Stomach (tissue), 9 donors: ENCODE measurements around the gene MED8. TPM values are rescaled to one million over a fixed set of nuclear protein-coding genes. Genes with fewer than 3 reads are reported as not detected.

ENCODE experiments used
- DNase-seq, 2 donors: peaks; one replicate each; pipeline versions ENCODE4 v3.0.0 to v3.0.0-alpha.2; 2013 to 2019
- H3K27ac ChIP-seq, 5 donors: fragments of 200-600 bp in 4 of 5; sonication (generic) in 4 of 5; one replicate each; pipeline ENCODE4 v1.5.1; 2013 to 2019; ENCODE audit warnings: mild to moderate bottlenecking in 1 of 5, moderate library complexity in 1 of 5
- H3K27me3 ChIP-seq, 3 donors: fragments of 200-600 bp; sonication (generic); one replicate each; pipeline ENCODE4 v1.5.1; 2017 to 2019; ENCODE audit warnings: mixed run types in 1 of 3
- H3K36me3 ChIP-seq, 4 donors: fragments of 200-600 bp; sonication (generic); 1 replicate in 3 of 4; 2 replicates in 1 of 4; pipeline ENCODE4 v1.5.1; 2016 to 2019
- H3K4me1 ChIP-seq, 4 donors: fragments of 200-600 bp; sonication (generic); one replicate each; pipeline ENCODE4 v1.5.1; 2016 to 2019
- H3K4me3 ChIP-seq, 4 donors: fragments of 200-600 bp; sonication (generic) in 3 of 4; one replicate each; pipeline ENCODE4 v1.5.1; 2016 to 2019; ENCODE audit warnings: mild to moderate bottlenecking in 1 of 4
- H3K9me3 ChIP-seq, 4 donors: fragments of 200-600 bp; sonication (generic); one replicate each; pipeline ENCODE4 v1.5.1; 2016 to 2019
- EP300 ChIP-seq: sonication (generic); formaldehyde crosslinking; IDR thresholded peaks from one replicate; pipeline ENCODE4 v1.6.1; 2017; ENCODE audit warnings: antibody characterized with exemption
- POLR2A ChIP-seq, 4 donors: fragments of 450-650 bp; IDR thresholded peaks; one replicate each; pipeline ENCODE4 v1.6.1; 2016; ENCODE audit warnings: antibody characterized with exemption in 4 of 4, control low read depth in 2 of 4, mild to moderate bottlenecking in 1 of 4, moderate library complexity in 1 of 4
- POLR2AphosphoS5 ChIP-seq, 3 donors: sonication (generic); formaldehyde crosslinking; IDR thresholded peaks; one replicate each; pipeline ENCODE4 v1.6.1; 2016; ENCODE audit warnings: antibody characterized with exemption in 3 of 3
- WGBS, 5 donors: extraction: QIAGEN DNeasy Blood & Tissue Kit in 3 of 5; methylation state at CpG; one replicate each; pipeline versions ENCODE4 v1.1.5 to v1.1.7; 2013 to 2018; 5-methylcytosine and 5-hydroxymethylcytosine counted together
- intact Hi-C: fragments of 100-400 bp; cut with DNase I; formaldehyde crosslinking; loops from one replicate; pipeline ENCODE4 v1.15.1; 2023; ENCODE audit warnings: low total_unique reads
- polyA plus RNA-seq, 3 donors: library from polyadenylated mRNA; stranded (reverse); fragments of 200-250 nt; gene quantifications; one replicate each; pipeline ENCODE4 v1.2.3, GENCODE V29; 2013
- total RNA-seq, 5 donors: library from RNA; depleted of rRNA; stranded (reverse); fragments of >200 nt; gene quantifications; one replicate each; pipeline versions ENCODE4 v1.1.0 to v1.2.3, GENCODE V29; 2014 to 2016
- TF ChIP-seq, protein P1 (sequence below), 7 experiments: fragments of 450-650 bp in 4 of 7; fragments of 200-600 bp in 3 of 7; sonication (generic) in 3 of 7; IDR thresholded peaks; one replicate each; pipeline ENCODE4 v1.5.1; 2016 to 2019; ENCODE audit warnings: antibody characterized with exemption in 7 of 7, control low read depth in 2 of 7, mild to moderate bottlenecking in 1 of 7
- donor health status: healthy with polysubstance abuse.
- donor health status: Bipolar disorder and iron deficiency.
- donor health status: healthy.

The MED8 gene
- total and polyA plus RNA-seq, 8 donors: 5.8 to 52.2 (median 30.1) TPM

DNA sequence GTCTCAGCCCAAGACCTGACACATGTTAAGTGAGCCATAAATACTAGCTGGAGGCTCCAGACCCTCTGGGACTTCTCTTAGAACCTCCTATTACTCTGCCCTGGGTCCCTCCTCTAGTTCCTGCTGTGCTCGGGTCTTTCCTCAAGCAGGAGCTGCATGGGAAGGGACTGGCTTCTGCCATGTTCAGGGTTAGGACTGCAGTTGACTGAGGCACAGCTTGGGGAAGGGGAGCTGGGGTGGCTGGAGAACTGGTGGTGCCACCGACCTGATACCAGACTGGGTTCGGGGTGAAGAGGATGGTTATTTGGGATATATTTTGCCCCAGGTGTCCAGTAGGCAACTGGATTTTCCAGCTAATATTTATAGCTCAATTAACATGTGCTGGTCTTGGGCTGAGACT lies 48.4 kb upstream of the MED8 start:
- H3K9me3 ChIP-seq: no peaks in the 10 kb centered on the region
- TF ChIP-seq EP300 (no peak), POLR2A (IDR thresholded peaks at IDR 0.05) (no peak), POLR2AphosphoS5 (IDR thresholded peaks at IDR 0.05) (no peak)
- TF ChIP-seq, protein P1, sequence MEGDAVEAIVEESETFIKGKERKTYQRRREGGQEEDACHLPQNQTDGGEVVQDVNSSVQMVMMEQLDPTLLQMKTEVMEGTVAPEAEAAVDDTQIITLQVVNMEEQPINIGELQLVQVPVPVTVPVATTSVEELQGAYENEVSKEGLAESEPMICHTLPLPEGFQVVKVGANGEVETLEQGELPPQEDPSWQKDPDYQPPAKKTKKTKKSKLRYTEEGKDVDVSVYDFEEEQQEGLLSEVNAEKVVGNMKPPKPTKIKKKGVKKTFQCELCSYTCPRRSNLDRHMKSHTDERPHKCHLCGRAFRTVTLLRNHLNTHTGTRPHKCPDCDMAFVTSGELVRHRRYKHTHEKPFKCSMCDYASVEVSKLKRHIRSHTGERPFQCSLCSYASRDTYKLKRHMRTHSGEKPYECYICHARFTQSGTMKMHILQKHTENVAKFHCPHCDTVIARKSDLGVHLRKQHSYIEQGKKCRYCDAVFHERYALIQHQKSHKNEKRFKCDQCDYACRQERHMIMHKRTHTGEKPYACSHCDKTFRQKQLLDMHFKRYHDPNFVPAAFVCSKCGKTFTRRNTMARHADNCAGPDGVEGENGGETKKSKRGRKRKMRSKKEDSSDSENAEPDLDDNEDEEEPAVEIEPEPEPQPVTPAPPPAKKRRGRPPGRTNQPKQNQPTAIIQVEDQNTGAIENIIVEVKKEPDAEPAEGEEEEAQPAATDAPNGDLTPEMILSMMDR (IDR thresholded peaks at IDR 0.05): no peak
- 88 to 97% (median 92%) methylated on average over 3 of the region's 3 CpGs for WGBS, 5 donors
- H3K4me3 ChIP-seq: no peak overlapping the region
- DNase-seq: peak in 1 of 2 donors; percentile 17
- intact Hi-C loops: no loop called here
- peaks cover 40 to 100% (median 92%) of the 10 kb centered on the region in 4 donors for H3K36me3 ChIP-seq
- no peaks in the 10 kb centered on the region for H3K27me3 ChIP-seq
- no peak overlapping the region for H3K27ac ChIP-seq
- peaks cover 5 to 16% (median 10%) of the 10 kb centered on the region in 4 donors for H3K4me1 ChIP-seq

DNA sequence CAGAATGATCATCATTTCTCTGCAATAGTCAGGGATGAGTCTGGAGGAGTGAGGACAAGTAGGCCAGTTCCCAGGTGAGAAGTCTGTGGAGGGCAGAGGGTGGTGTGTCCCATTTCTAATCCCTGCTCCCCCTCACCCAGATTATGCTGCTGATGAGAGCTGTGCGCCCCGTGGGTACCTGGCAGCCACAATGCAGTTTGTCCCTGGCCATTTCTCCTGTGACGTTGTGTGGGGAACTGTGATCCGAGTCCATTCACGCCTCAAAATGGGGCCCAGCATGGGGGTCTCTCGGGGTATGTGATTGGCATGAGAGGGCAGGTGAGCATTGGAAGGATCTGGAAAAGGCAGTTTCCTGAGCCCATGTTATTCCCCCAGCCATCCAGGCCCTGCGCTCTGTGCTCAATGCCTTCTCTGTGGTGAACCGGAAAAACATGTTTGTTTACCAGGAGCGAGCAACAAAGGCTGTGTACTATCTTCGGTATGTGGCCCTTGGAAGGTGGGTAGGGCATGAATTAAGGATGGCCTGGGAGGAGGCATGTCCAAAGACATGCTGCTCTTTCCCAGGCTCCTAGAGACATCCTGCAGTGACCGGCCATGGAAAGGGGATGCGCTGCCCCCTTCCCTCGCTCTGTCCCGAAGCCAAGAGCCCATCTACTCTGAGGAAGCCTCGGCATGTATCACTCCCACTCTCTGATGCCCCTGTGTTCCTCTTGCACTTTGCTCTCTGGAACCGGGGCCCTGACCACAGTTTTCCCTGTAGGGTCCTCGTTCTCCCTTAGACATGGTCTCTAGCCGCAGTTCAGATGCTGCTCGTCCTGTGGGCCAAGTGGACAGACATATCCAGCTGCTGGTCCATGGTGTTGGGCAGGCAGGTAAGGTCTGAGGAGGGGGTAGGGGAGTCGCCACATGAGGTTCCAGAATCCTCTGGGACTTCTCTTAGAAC lies 47.7 kb upstream of the MED8 start:
- intact Hi-C loops: no loop called here
- Histone ChIP-seq H3K4me1 (peaks cover 5 to 16% (median 10%) of the 10 kb centered on the region in 4 donors), H3K27ac (no peak overlapping the region), H3K4me3 (no peak overlapping the region), H3K27me3 (no peaks in the 10 kb centered on the region), H3K36me3 (peaks cover 40 to 100% (median 92%) of the 10 kb centered on the region in 4 donors), H3K9me3 (no peaks in the 10 kb centered on the region)
- no peak for TF ChIP-seq POLR2AphosphoS5 (IDR thresholded peaks at IDR 0.05)
- no peak for TF ChIP-seq EP300
- TF ChIP-seq, protein P1 (IDR thresholded peaks at IDR 0.05): no peak
- TF ChIP-seq POLR2A (IDR thresholded peaks at IDR 0.05): no peak
- WGBS, 5 donors: 88 to 92% (median 90%) methylated on average over 20 of the region's 20 CpGs
- DNase-seq: peak in 1 of 2 donors; percentile 17

DNA sequence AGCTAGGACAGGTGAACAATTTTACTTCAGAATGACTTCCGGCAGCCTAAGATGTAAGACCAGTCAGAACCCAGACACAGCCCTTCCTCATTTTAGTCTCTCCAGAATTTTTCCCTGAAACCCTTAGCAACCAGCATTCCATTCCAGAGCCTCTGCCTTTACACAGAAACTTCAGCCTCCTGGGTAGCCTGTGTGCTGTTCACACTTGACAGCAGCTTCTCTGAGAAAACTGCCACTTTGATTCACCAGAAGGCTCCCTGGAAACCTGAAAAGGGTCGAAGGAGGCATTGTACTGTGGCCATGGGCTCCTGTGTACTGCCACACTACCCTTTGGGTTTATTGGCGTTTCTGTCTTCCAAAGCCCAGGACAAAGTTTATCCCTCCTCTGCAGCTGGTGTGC lies 46.8 kb upstream of the MED8 start:
- Histone ChIP-seq H3K4me3 (no peak overlapping the region), H3K27ac (peak overlapping the region in 4 of 5 donors; percentile 24 to 73 (median 58)), H3K36me3 (peaks cover 40 to 100% (median 92%) of the 10 kb centered on the region in 4 donors), H3K9me3 (no peaks in the 10 kb centered on the region), H3K4me1 (peaks cover 5 to 16% (median 10%) of the 10 kb centered on the region in 4 donors), H3K27me3 (no peaks in the 10 kb centered on the region)
- no peak for TF ChIP-seq POLR2A (IDR thresholded peaks at IDR 0.05)
- TF ChIP-seq, protein P1 (IDR thresholded peaks at IDR 0.05): no peak
- no peak for TF ChIP-seq POLR2AphosphoS5 (IDR thresholded peaks at IDR 0.05)
- no peak for TF ChIP-seq EP300
- intact Hi-C loops: no loop called here
- WGBS, 5 donors: 82 to 95% (median 91%) methylated on average over 3 of the region's 3 CpGs
- DNase-seq: no peak

- TF ChIP-seq POLR2A (IDR thresholded peaks at IDR 0.05) (no peak), EP300 (no peak), POLR2AphosphoS5 (IDR thresholded peaks at IDR 0.05) (no peak)
- TF ChIP-seq, protein P1 (IDR thresholded peaks at IDR 0.05): no peak
- no peaks in the 10 kb centered on the region for H3K27me3 ChIP-seq
- WGBS, 5 donors: 67 to 81% (median 75%) methylated on average over 14 of the region's 14 CpGs
- DNase-seq: peak in 1 of 2 donors; percentile 71
- peaks cover 48 to 100% (median 92%) of the 10 kb centered on the region in 4 donors for H3K36me3 ChIP-seq
- H3K4me1 ChIP-seq: peaks cover 5 to 16% (median 10%) of the 10 kb centered on the region in 4 donors
- intact Hi-C loops: no loop called here
- peak overlapping the region in 4 of 5 donors; percentile 24 to 73 (median 58) for H3K27ac ChIP-seq
- no peak overlapping the region for H3K4me3 ChIP-seq
- no peaks in the 10 kb centered on the region for H3K9me3 ChIP-seq
Observed at GRCh38 chr1:43435146-43436145, 45.8 kb upstream of the MED8 start.
